AG04449 (cell line): ENCODE data around the gene STMN3.
"Not testable (repeated sequence)": the region's sequence is repeated elsewhere in the genome, so short reads cannot be mapped to it uniquely, and the experiment has no call there.

Experiments
- CTCF ChIA-PET: fragments of 350-600 bp; formaldehyde crosslinking; extraction: SDS; loops from one replicate; lab custom pipeline; 2021; ENCODE audit warnings: antibody characterized with exemption; lab: Yijun Ruan, JAX
- POLR2A ChIA-PET: fragments of 400-600, 350-600 bp; formaldehyde crosslinking; extraction: SDS; loops from one replicate; lab custom pipeline; 2020; ENCODE audit warnings: antibody characterized with exemption, inconsistent platforms; lab: Yijun Ruan, JAX
- DNase-seq: peaks from one replicate; pipeline ENCODE4 v3.0.0-alpha.2; 2010; ENCODE audit warnings: low read depth, low spot score
- H3K4me3 ChIP-seq: 2 replicates; pipeline ENCODE4 v1.5.1; 2011; ENCODE audit warnings: low read depth, mild to moderate bottlenecking, control low read depth, low read length
- TF ChIP-seq, protein P1 (sequence below): IDR thresholded peaks from one replicate; pipeline ENCODE4 v1.5.1; 2011; ENCODE audit warnings: mild to moderate bottlenecking, moderate library complexity, low read length, control low read depth, inconsistent platforms; ENCODE audit not compliant: insufficient read depth; ENCODE audit errors: missing control alignments

STMN3 gene

GRCh38 chr20:63678667-63679465, 25.6 kb upstream of the STMN3 start:
- CTCF ChIA-PET, result no interaction called here
- TF ChIP-seq, protein P1, sequence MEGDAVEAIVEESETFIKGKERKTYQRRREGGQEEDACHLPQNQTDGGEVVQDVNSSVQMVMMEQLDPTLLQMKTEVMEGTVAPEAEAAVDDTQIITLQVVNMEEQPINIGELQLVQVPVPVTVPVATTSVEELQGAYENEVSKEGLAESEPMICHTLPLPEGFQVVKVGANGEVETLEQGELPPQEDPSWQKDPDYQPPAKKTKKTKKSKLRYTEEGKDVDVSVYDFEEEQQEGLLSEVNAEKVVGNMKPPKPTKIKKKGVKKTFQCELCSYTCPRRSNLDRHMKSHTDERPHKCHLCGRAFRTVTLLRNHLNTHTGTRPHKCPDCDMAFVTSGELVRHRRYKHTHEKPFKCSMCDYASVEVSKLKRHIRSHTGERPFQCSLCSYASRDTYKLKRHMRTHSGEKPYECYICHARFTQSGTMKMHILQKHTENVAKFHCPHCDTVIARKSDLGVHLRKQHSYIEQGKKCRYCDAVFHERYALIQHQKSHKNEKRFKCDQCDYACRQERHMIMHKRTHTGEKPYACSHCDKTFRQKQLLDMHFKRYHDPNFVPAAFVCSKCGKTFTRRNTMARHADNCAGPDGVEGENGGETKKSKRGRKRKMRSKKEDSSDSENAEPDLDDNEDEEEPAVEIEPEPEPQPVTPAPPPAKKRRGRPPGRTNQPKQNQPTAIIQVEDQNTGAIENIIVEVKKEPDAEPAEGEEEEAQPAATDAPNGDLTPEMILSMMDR, result no peak
- POLR2A ChIA-PET, result interaction anchor here (0.7 kb wide), 1 partner anchor 20 kb away, joined by 3 read pairs; the partner anchor contains the start of gene RTEL1
- no peak for DNase-seq
- H3K4me3 ChIP-seq, result no peak overlapping the region

- no peak for DNase-seq
- no peak overlapping the region for H3K4me3 ChIP-seq
- TF ChIP-seq, protein P1, result no peak
- POLR2A ChIA-PET, result no interaction called here
- CTCF ChIA-PET, result no interaction called here
Observed at GRCh38 chr20:63678071-63678470, 24.8 kb upstream of the STMN3 start.

DNA sequence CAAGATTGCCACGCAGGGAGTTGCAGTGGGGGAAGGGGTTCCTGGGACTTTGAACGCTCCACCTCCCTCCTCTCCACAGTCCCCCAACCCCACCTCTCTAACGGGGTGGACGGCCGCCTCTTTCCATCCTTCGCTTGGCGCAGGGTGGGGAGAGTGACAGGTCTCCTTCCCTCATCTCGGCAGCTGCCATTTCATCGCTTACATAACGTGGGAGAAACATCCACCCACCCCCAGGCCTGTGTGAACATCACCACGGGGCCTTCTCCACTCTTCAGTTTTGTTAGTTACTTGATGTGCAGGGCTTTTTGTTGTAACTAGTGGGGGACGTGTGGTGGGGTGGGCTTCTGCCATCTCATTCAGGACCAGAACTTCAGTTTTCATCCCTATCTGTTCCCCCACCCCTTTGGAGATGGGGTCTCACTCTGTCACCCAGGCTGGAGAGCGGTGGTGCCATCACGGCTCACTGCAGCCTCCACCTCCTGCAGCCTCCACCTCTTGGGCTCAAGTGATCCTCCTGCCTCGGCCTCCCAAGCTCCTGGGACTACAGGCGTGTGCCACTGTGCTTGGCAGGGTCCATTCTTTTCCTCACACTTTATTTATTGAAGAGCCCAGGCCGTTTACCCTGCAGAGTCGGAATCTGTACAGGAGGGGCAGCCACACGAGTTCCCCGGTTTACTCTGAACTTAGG, 22.6 kb upstream of the STMN3 start:
- ChIA-PET CTCF (no interaction called here), POLR2A (no interaction called here)
- H3K4me3 ChIP-seq, result no peak overlapping the region
- TF ChIP-seq, protein P1, result no peak
- no peak for DNase-seq

DNA sequence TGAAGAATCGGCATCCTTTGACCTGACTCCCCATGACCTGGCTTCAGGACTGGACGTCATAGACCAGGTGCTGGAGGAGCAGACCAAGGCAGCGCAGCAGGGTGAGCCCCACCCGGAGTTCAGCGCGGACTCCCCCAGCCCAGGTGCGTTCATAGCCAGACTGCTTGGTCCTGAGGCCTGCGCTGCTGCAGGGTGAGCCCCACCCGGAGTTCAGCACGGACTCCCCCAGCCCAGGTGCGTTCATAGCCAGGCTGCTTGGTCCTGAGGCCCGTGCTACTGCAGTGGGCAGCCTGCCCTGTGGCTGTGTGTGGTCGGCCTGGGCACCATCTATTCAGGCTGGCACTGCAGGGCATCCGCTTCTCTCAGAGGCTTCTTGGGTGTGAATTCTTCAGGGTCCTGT, 20.7 kb upstream of the STMN3 start:
- no peak overlapping the region for H3K4me3 ChIP-seq
- no peak for DNase-seq
- CTCF ChIA-PET, result interaction anchor here (1.7 kb wide), 1 partner anchor 136 kb away, joined by 4 read pairs; no protein-coding TSS in a partner anchor
- TF ChIP-seq, protein P1, result no peak
- POLR2A ChIA-PET, result no interaction called here

DNA sequence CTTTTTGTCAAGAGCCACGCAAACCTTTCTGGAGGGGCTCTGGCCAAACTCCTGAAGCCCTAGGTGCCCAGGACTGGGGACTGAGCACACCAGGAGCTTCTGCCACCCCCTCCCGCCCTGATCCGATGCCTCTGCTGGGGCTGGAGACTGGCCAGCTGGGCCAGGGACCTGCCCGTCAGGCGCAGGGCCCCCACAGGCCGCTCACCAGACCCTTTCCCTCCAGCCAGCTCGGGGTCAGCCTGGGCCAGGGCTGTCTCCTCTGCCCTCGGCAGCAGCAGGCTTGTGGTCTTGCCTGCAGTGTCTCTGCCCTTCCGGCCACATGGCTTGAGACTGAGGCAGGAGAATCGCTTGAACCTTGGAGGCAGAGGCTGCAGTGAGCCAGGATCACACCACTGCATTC, 19.4 kb upstream of the STMN3 start:
- TF ChIP-seq, protein P1, result no peak
- no peak overlapping the region for H3K4me3 ChIP-seq
- DNase-seq, result no peak
- ChIA-PET CTCF (no interaction called here), POLR2A (no interaction called here)

GRCh38 chr20:63671695-63672094, 18.5 kb upstream of the STMN3 start:
- CTCF ChIA-PET, POLR2A ChIA-PET, DNase-seq, H3K4me3 ChIP-seq: not testable (repeated sequence)
